Measurements from ENCODE around the gene SUFU.

- TF ChIP-seq, protein P1, sequence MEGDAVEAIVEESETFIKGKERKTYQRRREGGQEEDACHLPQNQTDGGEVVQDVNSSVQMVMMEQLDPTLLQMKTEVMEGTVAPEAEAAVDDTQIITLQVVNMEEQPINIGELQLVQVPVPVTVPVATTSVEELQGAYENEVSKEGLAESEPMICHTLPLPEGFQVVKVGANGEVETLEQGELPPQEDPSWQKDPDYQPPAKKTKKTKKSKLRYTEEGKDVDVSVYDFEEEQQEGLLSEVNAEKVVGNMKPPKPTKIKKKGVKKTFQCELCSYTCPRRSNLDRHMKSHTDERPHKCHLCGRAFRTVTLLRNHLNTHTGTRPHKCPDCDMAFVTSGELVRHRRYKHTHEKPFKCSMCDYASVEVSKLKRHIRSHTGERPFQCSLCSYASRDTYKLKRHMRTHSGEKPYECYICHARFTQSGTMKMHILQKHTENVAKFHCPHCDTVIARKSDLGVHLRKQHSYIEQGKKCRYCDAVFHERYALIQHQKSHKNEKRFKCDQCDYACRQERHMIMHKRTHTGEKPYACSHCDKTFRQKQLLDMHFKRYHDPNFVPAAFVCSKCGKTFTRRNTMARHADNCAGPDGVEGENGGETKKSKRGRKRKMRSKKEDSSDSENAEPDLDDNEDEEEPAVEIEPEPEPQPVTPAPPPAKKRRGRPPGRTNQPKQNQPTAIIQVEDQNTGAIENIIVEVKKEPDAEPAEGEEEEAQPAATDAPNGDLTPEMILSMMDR (IDR thresholded peaks at IDR 0.05): no peak
- no peak for TF ChIP-seq POLR2A (IDR thresholded peaks at IDR 0.05)
These were observed 52.1 kb downstream of the SUFU start for GRCh38 chr10:102555781-102556328.
